HepG2 (cell line): ENCODE data around the gene PGM2. TPM values are rescaled to one million over a fixed set of nuclear protein-coding genes. Genes with fewer than 3 reads are reported as not detected.

Experiments used
- ATAC-seq: fragments of 200-7000 bp; cut with Tn5 transposase; 3 replicates; pipeline ENCODE4 v1.9.1; 2020; ENCODE audit warnings: mild to moderate bottlenecking, moderate library complexity
- BruUV-seq: library from RNA; stranded (reverse); fragments of 400-500 nt; replicated peaks from 2 replicates; lab custom pipeline; 2021; lab: Mats Ljungman, UMichigan
- CTCF ChIA-PET: fragments of 300-600 bp; formaldehyde crosslinking; extraction: SDS; loops from one replicate; lab custom pipeline; 2021; ENCODE audit warnings: low total read pairs, inconsistent platforms, low intra/inter-chr PET ratio; lab: Yijun Ruan, JAX
- POLR2A ChIA-PET: fragments of 350-600 bp; sonication (Branson Sonifier 250); formaldehyde crosslinking; loops from one replicate; lab custom pipeline; 2020; ENCODE audit warnings: antibody characterized with exemption, inconsistent platforms; lab: Yijun Ruan, JAX
- DNase-seq: peaks from one replicate; pipeline ENCODE4 v3.0.0-alpha.2; 2015; ENCODE audit warnings: low spot score
- FAIRE-seq: peaks from 3 replicates; lab custom pipeline; 2011; peaks lifted over from hg19 to GRCh38; lab: Jason Lieb, UNC
- H2AFZ ChIP-seq: one replicate; pipeline ENCODE4 v1.6.1; 2011; ENCODE audit warnings: low read length, inconsistent platforms
- H3K27ac ChIP-seq: fragments of 300-600 bp; 3 replicates; pipeline ENCODE4 v1.8.0; 2011; ENCODE audit warnings: mixed run types, mild to moderate bottlenecking, mixed read lengths, low read length, inconsistent platforms; ENCODE audit not compliant: insufficient read depth; ENCODE audit errors: extremely low read length
- H3K27me3 ChIP-seq, 2 experiments: fragments of 200-600 bp in 1 of 2; 2 replicates in 1 of 2; 3 replicates in 1 of 2; pipeline versions ENCODE4 v1.6.0 to v1.8.0; 2011; ENCODE audit warnings: low read length in 2 of 2, mild to moderate bottlenecking in 2 of 2, moderate library complexity in 2 of 2, inconsistent platforms in 1 of 2; ENCODE audit not compliant: insufficient read depth in 2 of 2, control insufficient read depth in 1 of 2
- H3K36me3 ChIP-seq, 2 experiments: fragments of 200-600 bp in 1 of 2; replicated peaks in 1 of 2; 2 replicates in 1 of 2; 3 replicates in 1 of 2; pipeline versions ENCODE4 v1.5.1 to v1.8.0; 2011; ENCODE audit warnings: low read length in 2 of 2, inconsistent platforms in 1 of 2; ENCODE audit not compliant: insufficient read depth in 2 of 2, control insufficient read depth in 1 of 2
- H3K4me1 ChIP-seq: 2 replicates; pipeline ENCODE4 v1.5.1; 2012; ENCODE audit warnings: low read length, inconsistent platforms; ENCODE audit not compliant: insufficient read depth
- H3K4me2 ChIP-seq: 2 replicates; pipeline ENCODE4 v1.6.0; 2011; ENCODE audit warnings: low read depth, low read length, inconsistent platforms
- H3K4me3 ChIP-seq, 3 experiments: fragments of 200-600 bp in 1 of 3; sonication (generic), shearing (Covaris generic) in 1 of 3; replicated peaks in 1 of 3; 2 replicates each; pipeline ENCODE4 v1.5.1; 2011 to 2016; ENCODE audit warnings: low read length in 3 of 3, inconsistent platforms in 2 of 3, low read depth in 2 of 3, mild to moderate bottlenecking in 2 of 3, control low read depth in 1 of 3, mixed read lengths in 1 of 3; ENCODE audit not compliant: insufficient read depth in 1 of 3
- H3K79me2 ChIP-seq: one replicate; pipeline ENCODE4 v1.6.1; 2011; ENCODE audit warnings: low read length, inconsistent platforms; ENCODE audit not compliant: insufficient read depth
- H3K9ac ChIP-seq: 2 replicates; pipeline ENCODE4 v1.6.0; 2011; ENCODE audit warnings: mild to moderate bottlenecking, low read depth, low read length, inconsistent platforms; ENCODE audit not compliant: insufficient read depth
- H3K9me3 ChIP-seq: 2 replicates; pipeline ENCODE4 v1.5.1; 2012; ENCODE audit warnings: mild to moderate bottlenecking, low read length
- H4K20me1 ChIP-seq: 2 replicates; pipeline ENCODE4 v1.6.0; 2011; ENCODE audit warnings: inconsistent platforms, mild to moderate bottlenecking, low read length, moderate library complexity; ENCODE audit not compliant: insufficient read depth
- GATA4 ChIP-seq: sonication (generic); IDR thresholded peaks from 2 replicates; pipeline ENCODE4 v1.6.1; 2016; ENCODE audit warnings: antibody characterized with exemption, low read depth, borderline replicate concordance
- GATAD2A ChIP-seq: IDR thresholded peaks from 2 replicates; pipeline ENCODE4 v1.6.1; 2016
- ISL2 ChIP-seq: sonication (generic); formaldehyde crosslinking; IDR thresholded peaks from 2 replicates; pipeline ENCODE4 v1.5.0; 2020; ENCODE audit warnings: missing genetic modification reagents
- PHF21A ChIP-seq: sonication (generic); formaldehyde crosslinking; IDR thresholded peaks from 2 replicates; pipeline ENCODE4 v1.5.0; 2020; ENCODE audit warnings: mild to moderate bottlenecking, missing genetic modification reagents
- PRMT3 ChIP-seq: sonication (generic); formaldehyde crosslinking; IDR thresholded peaks from 2 replicates; pipeline ENCODE4 v1.8.1; 2022; ENCODE audit warnings: low read depth, mild to moderate bottlenecking, moderate library complexity, missing genetic modification reagents, borderline replicate concordance
- RFX5 ChIP-seq: IDR thresholded peaks from 2 replicates; pipeline ENCODE4 v1.6.1; 2011; ENCODE audit warnings: low read depth, low read length, improper control_type of control experiment
- RFXAP ChIP-seq: sonication (generic); formaldehyde crosslinking; IDR thresholded peaks from 2 replicates; pipeline ENCODE4 v1.4.0; 2020; ENCODE audit warnings: missing genetic modification reagents, borderline replicate concordance
- SRF ChIP-seq: IDR thresholded peaks from 2 replicates; pipeline ENCODE4 v1.6.1; 2011; ENCODE audit warnings: mild to moderate bottlenecking, low read depth, low read length, moderate library complexity
- ZNF33B ChIP-seq: sonication (generic); formaldehyde crosslinking; IDR thresholded peaks from 2 replicates; pipeline ENCODE4 v1.5.1; 2020; ENCODE audit warnings: mild to moderate bottlenecking, missing genetic modification reagents
- ZNF44 ChIP-seq: sonication (generic); formaldehyde crosslinking; IDR thresholded peaks from 2 replicates; pipeline ENCODE4 v1.5.1; 2020; ENCODE audit warnings: mild to moderate bottlenecking, missing genetic modification reagents
- ZNF556 ChIP-seq: sonication (generic); formaldehyde crosslinking; IDR thresholded peaks from 2 replicates; pipeline ENCODE4 v1.4.0; 2020; ENCODE audit warnings: mild to moderate bottlenecking, missing genetic modification reagents, borderline replicate concordance
- ZNF557 ChIP-seq: sonication (generic); formaldehyde crosslinking; IDR thresholded peaks from 2 replicates; pipeline ENCODE4 v1.4.0; 2020; ENCODE audit warnings: missing genetic modification reagents
- WGBS: methylation state at CpG from one replicate; pipeline ENCODE4 v1.1.6; 2017; ENCODE audit warnings: low lambda C conversion rate; 5-methylcytosine and 5-hydroxymethylcytosine counted together
- in situ Hi-C: cut with HindIII; loops from 2 replicates; pipeline ENCODE4 v1.10.0; 2017; ENCODE audit warnings: low pct_unique_long_range_greater_than_20kb; ENCODE audit not compliant: extremely low pct_ligation_motif_present
- intact Hi-C: fragments of 100-400 bp; cut with micrococcal nuclease; formaldehyde crosslinking; loops from one replicate; pipeline ENCODE4 v1.10.0; 2022; ENCODE audit not compliant: unreplicated experiment
- polyA plus RNA-seq, 8 experiments: library from polyadenylated mRNA; depleted of rRNA in 3 of 8; stranded (reverse) in 7 of 8; unstranded in 1 of 8; fragments of >200 nt; fragmentation: Illumina TruSeq in 4 of 8; extraction: Trizol in 4 of 8; gene quantifications; 2 replicates each; pipeline versions ENCODE4 v1.2.1 to v1.2.3, GENCODE V29; 2011 to 2016; ENCODE audit warnings: low read depth in 4 of 8, missing spikeins in 1 of 8, mixed read lengths in 1 of 8; ENCODE audit not compliant: insufficient read depth in 1 of 8
- total RNA-seq, 5 experiments: library from RNA; depleted of rRNA; stranded (reverse); fragments of >200 nt; fragmentation: Illumina TruSeq; extraction: Trizol; gene quantifications; 2 replicates each; pipeline ENCODE4 v1.2.3, GENCODE V29; 2016; ENCODE audit warnings: low read depth in 1 of 5
- TF ChIP-seq, protein P1 (sequence below): sonication (generic); formaldehyde crosslinking; IDR thresholded peaks from 2 replicates; pipeline ENCODE4 v1.8.1; 2022; ENCODE audit warnings: mild to moderate bottlenecking, missing genetic modification reagents
- TF ChIP-seq, protein P2 (sequence below): sonication (generic); formaldehyde crosslinking; IDR thresholded peaks from 2 replicates; pipeline ENCODE4 v1.5.0; 2020; ENCODE audit warnings: mild to moderate bottlenecking, missing genetic modification reagents
- TF ChIP-seq, protein P3 (sequence below): sonication (generic); formaldehyde crosslinking; IDR thresholded peaks from 2 replicates; pipeline ENCODE4 v1.5.0; 2020; ENCODE audit warnings: mild to moderate bottlenecking, missing genetic modification reagents, borderline replicate concordance

The PGM2 gene
- total and polyA plus RNA-seq, 2 of the 13 experiments (the other 11 are each of a cell fraction or from before 2014, with no cell fraction given), result 14.6 to 36.9 TPM

DNA sequence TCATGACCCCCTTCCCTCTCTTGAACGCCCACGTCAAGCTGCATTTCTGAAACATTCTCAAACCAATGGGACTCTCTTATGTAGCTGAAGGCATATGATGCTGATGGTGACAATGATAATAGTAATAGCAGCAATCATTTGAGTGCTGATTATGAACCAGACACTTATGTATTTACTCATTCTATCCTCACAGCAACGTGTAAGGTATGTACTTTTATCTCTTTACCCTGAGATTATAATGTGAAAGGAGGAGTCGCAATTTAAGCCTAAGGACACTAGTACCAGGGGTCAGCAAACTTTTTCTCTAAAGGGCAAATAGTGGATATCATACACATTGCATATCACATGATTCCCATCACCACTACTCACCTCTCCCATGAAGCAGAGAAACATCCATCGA is 8.5 kb downstream of the PGM2 start:
- intact Hi-C loops (no loop called here), in situ Hi-C loops (no loop called here)
- no peak overlapping the region for H3K9ac ChIP-seq
- H3K9me3 ChIP-seq, result no peaks in the 10 kb centered on the region
- TF ChIP-seq GATAD2A (CRISPR knock-in tag), result no peak
- no peak for TF ChIP-seq ISL2 (CRISPR knock-in tag)
- no peak for TF ChIP-seq ZNF44
- TF ChIP-seq, protein P1, sequence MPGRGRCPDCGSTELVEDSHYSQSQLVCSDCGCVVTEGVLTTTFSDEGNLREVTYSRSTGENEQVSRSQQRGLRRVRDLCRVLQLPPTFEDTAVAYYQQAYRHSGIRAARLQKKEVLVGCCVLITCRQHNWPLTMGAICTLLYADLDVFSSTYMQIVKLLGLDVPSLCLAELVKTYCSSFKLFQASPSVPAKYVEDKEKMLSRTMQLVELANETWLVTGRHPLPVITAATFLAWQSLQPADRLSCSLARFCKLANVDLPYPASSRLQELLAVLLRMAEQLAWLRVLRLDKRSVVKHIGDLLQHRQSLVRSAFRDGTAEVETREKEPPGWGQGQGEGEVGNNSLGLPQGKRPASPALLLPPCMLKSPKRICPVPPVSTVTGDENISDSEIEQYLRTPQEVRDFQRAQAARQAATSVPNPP (CRISPR knock-in tag), result no peak
- TF ChIP-seq, protein P2, sequence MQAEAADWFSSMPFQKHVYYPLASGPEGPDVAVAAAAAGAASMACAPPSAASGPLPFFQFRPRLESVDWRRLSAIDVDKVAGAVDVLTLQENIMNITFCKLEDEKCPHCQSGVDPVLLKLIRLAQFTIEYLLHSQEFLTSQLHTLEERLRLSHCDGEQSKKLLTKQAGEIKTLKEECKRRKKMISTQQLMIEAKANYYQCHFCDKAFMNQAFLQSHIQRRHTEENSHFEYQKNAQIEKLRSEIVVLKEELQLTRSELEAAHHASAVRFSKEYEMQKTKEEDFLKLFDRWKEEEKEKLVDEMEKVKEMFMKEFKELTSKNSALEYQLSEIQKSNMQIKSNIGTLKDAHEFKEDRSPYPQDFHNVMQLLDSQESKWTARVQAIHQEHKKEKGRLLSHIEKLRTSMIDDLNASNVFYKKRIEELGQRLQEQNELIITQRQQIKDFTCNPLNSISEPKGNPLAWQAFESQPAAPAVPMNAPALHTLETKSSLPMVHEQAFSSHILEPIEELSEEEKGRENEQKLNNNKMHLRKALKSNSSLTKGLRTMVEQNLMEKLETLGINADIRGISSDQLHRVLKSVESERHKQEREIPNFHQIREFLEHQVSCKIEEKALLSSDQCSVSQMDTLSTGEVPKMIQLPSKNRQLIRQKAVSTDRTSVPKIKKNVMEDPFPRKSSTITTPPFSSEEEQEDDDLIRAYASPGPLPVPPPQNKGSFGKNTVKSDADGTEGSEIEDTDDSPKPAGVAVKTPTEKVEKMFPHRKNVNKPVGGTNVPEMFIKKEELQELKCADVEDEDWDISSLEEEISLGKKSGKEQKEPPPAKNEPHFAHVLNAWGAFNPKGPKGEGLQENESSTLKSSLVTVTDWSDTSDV (CRISPR knock-in tag), result no peak
- TF ChIP-seq PHF21A (CRISPR knock-in tag), result no peak
- TF ChIP-seq RFX5, result no peak
- no peak for TF ChIP-seq ZNF556
- no peak for TF ChIP-seq ZNF33B
- no peak for TF ChIP-seq ZNF557 (CRISPR knock-in tag)
- TF ChIP-seq SRF, result no peak
- no peak for TF ChIP-seq RFXAP (CRISPR knock-in tag)
- TF ChIP-seq PRMT3 (CRISPR knock-in tag), result no peak
- TF ChIP-seq, protein P3, sequence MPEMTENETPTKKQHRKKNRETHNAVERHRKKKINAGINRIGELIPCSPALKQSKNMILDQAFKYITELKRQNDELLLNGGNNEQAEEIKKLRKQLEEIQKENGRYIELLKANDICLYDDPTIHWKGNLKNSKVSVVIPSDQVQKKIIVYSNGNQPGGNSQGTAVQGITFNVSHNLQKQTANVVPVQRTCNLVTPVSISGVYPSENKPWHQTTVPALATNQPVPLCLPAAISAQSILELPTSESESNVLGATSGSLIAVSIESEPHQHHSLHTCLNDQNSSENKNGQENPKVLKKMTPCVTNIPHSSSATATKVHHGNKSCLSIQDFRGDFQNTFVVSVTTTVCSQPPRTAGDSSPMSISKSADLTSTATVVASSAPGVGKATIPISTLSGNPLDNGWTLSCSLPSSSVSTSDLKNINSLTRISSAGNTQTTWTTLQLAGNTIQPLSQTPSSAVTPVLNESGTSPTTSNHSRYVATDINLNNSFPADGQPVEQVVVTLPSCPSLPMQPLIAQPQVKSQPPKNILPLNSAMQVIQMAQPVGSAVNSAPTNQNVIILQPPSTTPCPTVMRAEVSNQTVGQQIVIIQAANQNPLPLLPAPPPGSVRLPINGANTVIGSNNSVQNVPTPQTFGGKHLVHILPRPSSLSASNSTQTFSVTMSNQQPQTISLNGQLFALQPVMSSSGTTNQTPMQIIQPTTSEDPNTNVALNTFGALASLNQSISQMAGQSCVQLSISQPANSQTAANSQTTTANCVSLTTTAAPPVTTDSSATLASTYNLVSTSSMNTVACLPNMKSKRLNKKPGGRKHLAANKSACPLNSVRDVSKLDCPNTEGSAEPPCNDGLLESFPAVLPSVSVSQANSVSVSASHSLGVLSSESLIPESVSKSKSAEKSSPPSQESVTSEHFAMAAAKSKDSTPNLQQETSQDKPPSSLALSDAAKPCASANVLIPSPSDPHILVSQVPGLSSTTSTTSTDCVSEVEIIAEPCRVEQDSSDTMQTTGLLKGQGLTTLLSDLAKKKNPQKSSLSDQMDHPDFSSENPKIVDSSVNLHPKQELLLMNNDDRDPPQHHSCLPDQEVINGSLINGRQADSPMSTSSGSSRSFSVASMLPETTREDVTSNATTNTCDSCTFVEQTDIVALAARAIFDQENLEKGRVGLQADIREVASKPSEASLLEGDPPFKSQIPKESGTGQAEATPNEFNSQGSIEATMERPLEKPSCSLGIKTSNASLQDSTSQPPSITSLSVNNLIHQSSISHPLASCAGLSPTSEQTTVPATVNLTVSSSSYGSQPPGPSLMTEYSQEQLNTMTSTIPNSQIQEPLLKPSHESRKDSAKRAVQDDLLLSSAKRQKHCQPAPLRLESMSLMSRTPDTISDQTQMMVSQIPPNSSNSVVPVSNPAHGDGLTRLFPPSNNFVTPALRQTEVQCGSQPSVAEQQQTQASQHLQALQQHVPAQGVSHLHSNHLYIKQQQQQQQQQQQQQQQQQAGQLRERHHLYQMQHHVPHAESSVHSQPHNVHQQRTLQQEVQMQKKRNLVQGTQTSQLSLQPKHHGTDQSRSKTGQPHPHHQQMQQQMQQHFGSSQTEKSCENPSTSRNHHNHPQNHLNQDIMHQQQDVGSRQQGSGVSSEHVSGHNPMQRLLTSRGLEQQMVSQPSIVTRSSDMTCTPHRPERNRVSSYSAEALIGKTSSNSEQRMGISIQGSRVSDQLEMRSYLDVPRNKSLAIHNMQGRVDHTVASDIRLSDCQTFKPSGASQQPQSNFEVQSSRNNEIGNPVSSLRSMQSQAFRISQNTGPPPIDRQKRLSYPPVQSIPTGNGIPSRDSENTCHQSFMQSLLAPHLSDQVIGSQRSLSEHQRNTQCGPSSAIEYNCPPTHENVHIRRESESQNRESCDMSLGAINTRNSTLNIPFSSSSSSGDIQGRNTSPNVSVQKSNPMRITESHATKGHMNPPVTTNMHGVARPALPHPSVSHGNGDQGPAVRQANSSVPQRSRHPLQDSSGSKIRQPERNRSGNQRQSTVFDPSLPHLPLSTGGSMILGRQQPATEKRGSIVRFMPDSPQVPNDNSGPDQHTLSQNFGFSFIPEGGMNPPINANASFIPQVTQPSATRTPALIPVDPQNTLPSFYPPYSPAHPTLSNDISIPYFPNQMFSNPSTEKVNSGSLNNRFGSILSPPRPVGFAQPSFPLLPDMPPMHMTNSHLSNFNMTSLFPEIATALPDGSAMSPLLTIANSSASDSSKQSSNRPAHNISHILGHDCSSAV (CRISPR knock-in tag), result no peak
- TF ChIP-seq GATA4, result no peak
- WGBS, result 94% methylated on average over 5 of the region's 5 CpGs
- BruUV-seq, result no TSS peak
- no peak overlapping the region for H3K4me3 ChIP-seq
- CTCF ChIA-PET, result no interaction called here
- no peaks in the 10 kb centered on the region for H3K4me1 ChIP-seq
- POLR2A ChIA-PET, result no interaction called here
- H3K27me3 ChIP-seq, result no peaks in the 10 kb centered on the region
- peaks cover 7 to 46% of the 10 kb centered on the region in 2 experiments for H3K36me3 ChIP-seq
- no peak overlapping the region for H3K4me2 ChIP-seq
- no peak overlapping the region for H3K27ac ChIP-seq
- no peak for ATAC-seq
- H3K79me2 ChIP-seq, result no peaks in the 10 kb centered on the region
- DNase-seq, result no peak
- no peak for FAIRE-seq
- H2AFZ ChIP-seq, result no peak overlapping the region
- H4K20me1 ChIP-seq, result no peaks in the 10 kb centered on the region
